Activated CD4-positive, alpha-beta T cell treated with anti-CD3 and anti-CD28 coated beads, Interleukin-2, amount 10 ng/mL, durations not matched to agents 7 days and 5 days (primary cell): ENCODE measurements around the gene AP2A1. TPM values are rescaled to one million over a fixed set of nuclear protein-coding genes. Genes with fewer than 3 reads are reported as not detected.

Source experiments
- CTCF ChIA-PET: fragments of 350-600 bp; sonication (Branson Sonifier 250); formaldehyde crosslinking; loops from one replicate; lab custom pipeline; 2021; ENCODE audit warnings: antibody characterized with exemption; lab: Charles Lee
- POLR2A ChIA-PET: fragments of 350-600 bp; sonication (Branson Sonifier 250); formaldehyde crosslinking; loops from one replicate; lab custom pipeline; 2021; ENCODE audit warnings: antibody characterized with exemption; lab: Charles Lee
- DNase-seq: peaks from one replicate; pipeline ENCODE4 v3.0.0-alpha.2; 2020
- H3K27ac Mint-ChIP-seq: one replicate; pipeline ENCODE4 v1.8.0; 2021; ENCODE audit warnings: mild to moderate bottlenecking, moderate library complexity, mixed read lengths
- H3K27me3 Mint-ChIP-seq: one replicate; pipeline ENCODE4 v1.8.0; 2021; ENCODE audit warnings: mixed read lengths
- H3K36me3 Mint-ChIP-seq: one replicate; pipeline ENCODE4 v1.8.0; 2021; ENCODE audit warnings: low read depth, mixed read lengths
- H3K4me1 Mint-ChIP-seq: one replicate; pipeline ENCODE4 v1.8.0; 2021; ENCODE audit warnings: mixed read lengths
- H3K4me3 Mint-ChIP-seq: one replicate; pipeline ENCODE4 v1.8.0; 2021; ENCODE audit warnings: mild to moderate bottlenecking, moderate library complexity, mixed read lengths
- H3K9me3 Mint-ChIP-seq: one replicate; pipeline ENCODE4 v1.8.0; 2021; ENCODE audit warnings: mixed read lengths
- total RNA-seq, 2 experiments: library from RNA; stranded (reverse); gene quantifications; one replicate each; pipeline ENCODE4 v1.2.3, GENCODE V29; 2021

The AP2A1 gene
- total RNA-seq, 2 experiments from 2014 or later: 77.2 to 87.9 TPM

- no peak overlapping the region for H3K27ac Mint-ChIP-seq
- ChIA-PET CTCF (interaction anchor here (1.0 to 2.3 kb wide), 3 partner anchors 9 to 32 kb away, joined by 3 to 8 read pairs (median 3); no protein-coding TSS in a partner anchor), POLR2A (no interaction called here)
- no peak overlapping the region for H3K4me3 Mint-ChIP-seq
- no peak for DNase-seq
- peaks cover 3% of the 10 kb centered on the region for H3K36me3 Mint-ChIP-seq
- no peaks in the 10 kb centered on the region for H3K27me3 Mint-ChIP-seq
- no peaks in the 10 kb centered on the region for H3K4me1 Mint-ChIP-seq
- peaks cover 3% of the 10 kb centered on the region for H3K9me3 Mint-ChIP-seq
Measured at GRCh38 chr19:49749055-49749716, 17.6 kb upstream of the AP2A1 start.

GRCh38 chr19:49749771-49750170 lies 17.0 kb upstream of the AP2A1 start:
- Mint-ChIP-seq H3K27ac (no peak overlapping the region), H3K27me3 (no peaks in the 10 kb centered on the region), H3K9me3 (peaks cover 3% of the 10 kb centered on the region), H3K36me3 (peaks cover 6% of the 10 kb centered on the region), H3K4me3 (no peak overlapping the region), H3K4me1 (no peaks in the 10 kb centered on the region)
- POLR2A ChIA-PET: no interaction called here
- CTCF ChIA-PET: interaction anchor here (1.0 to 2.3 kb wide), 2 partner anchors 22 to 32 kb away, joined by 3 to 8 read pairs; no protein-coding TSS in a partner anchor
- DNase-seq: no peak

DNA sequence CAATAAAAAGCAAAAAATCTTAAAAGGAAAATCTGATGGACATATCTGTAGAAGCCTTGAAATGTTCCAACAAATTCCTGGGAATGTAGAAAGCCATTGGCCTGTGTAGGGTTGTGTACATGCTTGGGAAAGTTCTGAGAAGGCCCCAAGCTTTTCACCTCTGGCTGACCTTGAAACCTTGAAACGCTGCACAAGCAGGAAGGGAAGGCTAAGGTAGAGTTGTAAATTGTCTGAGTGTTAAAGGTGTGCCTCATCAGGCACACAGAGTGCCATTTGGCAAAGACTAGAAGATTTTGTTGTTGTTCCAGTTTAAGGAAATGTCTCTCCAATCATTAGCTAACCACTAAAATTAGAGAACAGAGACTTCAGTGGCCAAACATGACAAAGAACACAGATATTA lies 14.1 kb upstream of the AP2A1 start:
- no peak overlapping the region for H3K27ac Mint-ChIP-seq
- no peak for DNase-seq
- no peaks in the 10 kb centered on the region for H3K27me3 Mint-ChIP-seq
- ChIA-PET POLR2A (no interaction called here), CTCF (interaction anchor here (0.5 kb wide), 1 partner anchor 21 kb away, joined by 3 read pairs; no protein-coding TSS in a partner anchor)
- H3K4me1 Mint-ChIP-seq: no peaks in the 10 kb centered on the region
- H3K9me3 Mint-ChIP-seq: peaks cover 5% of the 10 kb centered on the region
- H3K4me3 Mint-ChIP-seq: no peak overlapping the region
- H3K36me3 Mint-ChIP-seq: peaks cover 11% of the 10 kb centered on the region

- Mint-ChIP-seq H3K4me1 (no peaks in the 10 kb centered on the region), H3K36me3 (peaks cover 11% of the 10 kb centered on the region), H3K27me3 (no peaks in the 10 kb centered on the region), H3K9me3 (peaks cover 5% of the 10 kb centered on the region), H3K4me3 (no peak overlapping the region), H3K27ac (no peak overlapping the region)
- POLR2A ChIA-PET: no interaction called here
- no peak for DNase-seq
- CTCF ChIA-PET: interaction anchor here (1.5 kb wide), 1 partner anchor 38 kb away, joined by 5 read pairs; no protein-coding TSS in a partner anchor
Measured at GRCh38 chr19:49755956-49756355, 10.8 kb upstream of the AP2A1 start.

DNA sequence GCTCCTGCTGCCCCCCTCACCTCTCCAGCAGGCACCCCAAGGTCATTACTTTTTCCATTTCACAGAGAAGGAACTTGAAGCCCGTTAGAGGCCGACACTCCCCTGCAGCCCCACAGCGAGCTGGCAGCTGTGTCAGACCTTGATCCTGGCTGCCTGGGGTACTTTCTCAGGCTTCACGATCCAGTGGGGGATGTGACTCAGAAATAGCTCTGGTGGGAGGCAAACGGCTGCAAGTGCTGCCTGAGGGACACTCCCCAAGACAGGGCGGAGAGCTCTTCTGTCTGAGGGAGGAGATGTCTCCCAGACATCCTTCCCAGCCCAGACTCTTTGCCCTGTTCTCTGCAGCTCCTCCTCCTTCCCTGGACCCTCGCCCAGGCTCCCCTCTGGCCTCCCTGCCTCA lies 8.5 kb upstream of the AP2A1 start:
- H3K36me3 Mint-ChIP-seq: peaks cover 7% of the 10 kb centered on the region
- peaks cover 2% of the 10 kb centered on the region for H3K9me3 Mint-ChIP-seq
- no peak for DNase-seq
- no peak overlapping the region for H3K4me3 Mint-ChIP-seq
- H3K27ac Mint-ChIP-seq: no peak overlapping the region
- ChIA-PET CTCF (interaction anchor here (0.7 to 1.6 kb wide), 4 partner anchors 10 to 115 kb away, joined by 3 to 6 read pairs (median 3); no protein-coding TSS in a partner anchor), POLR2A (no interaction called here)
- H3K27me3 Mint-ChIP-seq: no peaks in the 10 kb centered on the region
- H3K4me1 Mint-ChIP-seq: peaks cover 3% of the 10 kb centered on the region

DNA sequence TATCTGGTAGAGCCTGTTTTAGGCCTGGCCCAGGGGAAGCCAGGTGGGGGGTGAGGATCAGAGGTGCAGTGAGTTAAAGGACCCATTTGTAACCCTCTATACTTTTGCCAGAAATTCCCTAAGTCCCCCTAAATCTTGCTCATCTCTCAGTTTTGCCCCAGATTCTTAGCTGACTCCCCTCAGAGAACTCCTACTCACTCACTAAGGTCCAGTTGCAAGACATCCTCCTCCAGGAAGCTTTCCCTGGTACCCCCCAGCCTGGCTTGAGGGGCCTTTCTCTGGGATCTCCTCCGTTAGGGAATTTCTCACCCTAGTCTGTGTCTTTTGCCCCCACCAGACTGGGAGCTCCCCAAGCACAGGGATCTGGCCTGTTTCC lies 5.6 kb upstream of the AP2A1 start:
- Mint-ChIP-seq H3K27ac (peak overlapping the region; percentile 87), H3K4me1 (peaks cover 14% of the 10 kb centered on the region), H3K9me3 (no peaks in the 10 kb centered on the region), H3K36me3 (peaks cover 3% of the 10 kb centered on the region), H3K4me3 (peak overlapping the region; percentile 57), H3K27me3 (no peaks in the 10 kb centered on the region)
- POLR2A ChIA-PET: no interaction called here
- CTCF ChIA-PET: interaction anchor here (0.8 kb wide), 1 partner anchor 10 kb away, joined by 3 read pairs; no protein-coding TSS in a partner anchor
- DNase-seq: no peak

DNA sequence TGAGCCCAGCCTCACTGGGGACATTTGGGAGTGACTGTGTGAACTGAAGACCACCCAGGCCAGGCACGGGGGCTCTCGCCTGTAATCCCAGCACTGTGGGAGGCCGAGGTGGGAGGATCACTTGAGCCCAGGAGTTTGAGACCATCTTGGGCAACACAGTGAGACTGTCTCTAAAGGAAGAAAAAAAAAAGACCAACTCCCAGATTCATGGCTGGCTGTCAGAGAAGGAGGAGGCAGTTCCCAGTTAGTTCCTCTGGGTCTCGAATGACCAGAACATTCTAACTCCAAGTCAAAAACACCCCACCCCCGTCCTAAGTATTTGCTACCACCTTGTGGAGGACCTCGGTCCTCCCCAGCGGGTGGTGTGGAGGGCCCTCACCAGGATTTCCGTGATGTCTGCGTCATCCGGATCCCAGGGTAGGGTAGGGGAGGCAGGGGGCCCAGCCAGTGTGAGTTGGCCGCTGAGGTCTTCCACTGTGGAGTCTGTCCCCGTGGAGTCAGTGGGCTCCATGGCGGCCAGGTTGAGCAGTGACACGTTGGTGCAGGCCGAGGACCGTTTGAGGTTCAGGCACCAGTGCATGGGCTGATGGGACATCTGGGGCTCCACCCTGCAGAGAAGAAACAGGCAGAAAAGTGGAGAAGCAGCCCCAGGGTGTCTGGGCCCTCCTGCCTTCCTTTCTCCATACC lies 5.0 kb upstream of the AP2A1 start:
- Mint-ChIP-seq H3K36me3 (peaks cover 3% of the 10 kb centered on the region), H3K27me3 (no peaks in the 10 kb centered on the region), H3K9me3 (no peaks in the 10 kb centered on the region), H3K27ac (peak overlapping the region; percentile 87), H3K4me3 (peak overlapping the region; percentile 57), H3K4me1 (peaks cover 16% of the 10 kb centered on the region)
- DNase-seq: peak; percentile 33
- CTCF ChIA-PET: no interaction called here
- POLR2A ChIA-PET: no interaction called here

GRCh38 chr19:49763230-49763629 lies 3.6 kb upstream of the AP2A1 start, which contains the start of gene TSKS:
Gene TSKS, minus strand, starts transcription at chr19:49763306. Its CDS starts 59 bp downstream, at chr19:49763247.
- ChIA-PET CTCF (no interaction called here), POLR2A (no interaction called here)
- Mint-ChIP-seq H3K36me3 (peaks cover 2% of the 10 kb centered on the region), H3K27ac (peak within 1 kb of the TSS; percentile 87), H3K4me3 (peak within 1 kb of the TSS; percentile 57), H3K4me1 (peaks cover 26% of the 10 kb centered on the region), H3K9me3 (no peaks in the 10 kb centered on the region), H3K27me3 (no peaks in the 10 kb centered on the region)
- DNase-seq: no peak

DNA sequence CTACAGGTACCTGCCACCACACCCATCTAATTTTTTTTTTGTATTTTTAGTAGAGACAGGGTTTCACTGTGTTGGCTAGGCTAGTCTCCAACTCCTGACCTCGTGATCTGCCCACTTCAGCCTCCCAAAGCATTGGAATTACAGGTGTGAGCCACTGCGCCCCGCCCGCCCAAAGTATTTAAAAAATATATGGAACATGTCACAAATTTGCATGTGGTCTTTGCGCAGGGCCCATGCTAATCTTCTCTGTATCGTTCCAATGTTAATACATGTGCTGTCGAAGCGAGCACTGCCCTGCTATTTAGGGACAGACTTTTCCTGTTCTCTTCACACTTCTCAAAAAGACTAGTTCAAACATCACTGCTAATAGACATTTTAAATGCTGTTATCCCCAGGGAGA lies 2.5 kb upstream of the AP2A1 start:
- H3K36me3 Mint-ChIP-seq: peaks cover 7% of the 10 kb centered on the region
- H3K4me3 Mint-ChIP-seq: peak overlapping the region; percentile 44
- no peak for DNase-seq
- peak overlapping the region; percentile 78 for H3K27ac Mint-ChIP-seq
- POLR2A ChIA-PET: no interaction called here
- H3K4me1 Mint-ChIP-seq: peaks cover 35% of the 10 kb centered on the region
- CTCF ChIA-PET: interaction anchor here (0.6 kb wide), 1 partner anchor 361 kb away, joined by 3 read pairs; no protein-coding TSS in a partner anchor
- H3K27me3 Mint-ChIP-seq: no peaks in the 10 kb centered on the region
- H3K9me3 Mint-ChIP-seq: no peaks in the 10 kb centered on the region

DNA sequence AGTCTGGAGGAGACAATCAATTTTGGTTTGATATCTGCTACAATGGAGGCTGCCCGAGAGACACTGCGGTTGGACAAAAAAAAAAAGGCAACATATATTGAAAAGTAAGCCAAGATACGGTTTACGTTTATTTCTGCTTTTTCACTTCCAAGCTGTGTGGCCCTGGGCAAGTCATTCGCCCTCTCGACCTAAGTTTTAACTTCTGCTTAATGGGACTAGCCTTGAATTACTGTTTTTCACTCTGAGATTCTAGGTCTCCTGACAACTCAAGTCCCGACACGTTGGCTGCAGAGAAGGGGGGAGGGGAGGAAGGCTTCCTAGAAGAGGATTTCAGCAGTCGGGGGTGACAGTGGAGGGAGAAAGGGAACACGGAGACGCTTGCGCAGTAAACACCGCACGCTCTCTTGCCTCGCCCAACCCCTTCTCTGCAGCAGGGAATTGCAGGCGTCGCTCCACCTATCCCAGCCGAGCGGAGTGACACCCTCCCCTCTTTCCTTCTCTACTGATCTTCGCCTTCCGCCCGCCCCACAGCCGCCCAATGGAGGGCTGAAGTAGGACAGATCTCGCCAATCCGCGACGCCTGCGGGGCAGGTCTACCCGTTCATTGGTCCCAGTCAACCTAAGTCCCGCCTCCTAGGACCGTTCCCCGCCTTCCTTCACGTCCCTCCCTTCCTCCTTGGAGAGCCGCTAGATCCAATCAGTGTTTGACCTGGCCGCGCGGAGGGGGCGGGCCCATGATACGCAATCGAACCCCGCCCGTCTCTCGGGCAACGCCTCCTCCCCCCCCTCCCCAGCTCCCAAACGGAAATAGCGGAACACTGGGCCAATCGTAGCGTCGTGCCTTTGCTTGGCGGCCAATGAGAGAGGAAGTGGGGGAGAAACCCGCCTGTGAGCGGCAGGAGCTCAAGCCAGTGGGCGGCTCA lies 533 bp upstream of the AP2A1 start:
- peak; percentile 100 for DNase-seq
- CTCF ChIA-PET: interaction anchor here (0.6 to 1.5 kb wide), 3 partner anchors 42 to 96 kb away, joined by 3 read pairs; no protein-coding TSS in a partner anchor
- Mint-ChIP-seq H3K4me1 (peaks cover 41% of the 10 kb centered on the region), H3K9me3 (no peaks in the 10 kb centered on the region), H3K4me3 (peak overlapping the region; percentile 97), H3K27me3 (no peaks in the 10 kb centered on the region), H3K36me3 (peaks cover 7% of the 10 kb centered on the region), H3K27ac (peak overlapping the region; percentile 96)
- POLR2A ChIA-PET: interaction anchor here (0.6 to 0.7 kb wide), 2 partner anchors 22 to 27 kb away, joined by 3 read pairs; no protein-coding TSS in a partner anchor

GRCh38 chr19:49767381-49767780 lies 580 bp downstream of the AP2A1 start:
- H3K27ac Mint-ChIP-seq: peak overlapping the region; percentile 89
- H3K36me3 Mint-ChIP-seq: peaks cover 11% of the 10 kb centered on the region
- no peaks in the 10 kb centered on the region for H3K9me3 Mint-ChIP-seq
- H3K27me3 Mint-ChIP-seq: no peaks in the 10 kb centered on the region
- DNase-seq: no peak
- CTCF ChIA-PET: interaction anchor here (0.8 to 1.5 kb wide), 2 partner anchors 41 to 95 kb away, joined by 3 read pairs; no protein-coding TSS in a partner anchor
- POLR2A ChIA-PET: interaction anchor here (0.6 kb wide), 1 partner anchor 26 kb away, joined by 3 read pairs; no protein-coding TSS in a partner anchor
- peak overlapping the region; percentile 97 for H3K4me3 Mint-ChIP-seq
- H3K4me1 Mint-ChIP-seq: peaks cover 43% of the 10 kb centered on the region

- peak overlapping the region; percentile 89 for H3K27ac Mint-ChIP-seq
- DNase-seq: no peak
- peaks cover 46% of the 10 kb centered on the region for H3K4me1 Mint-ChIP-seq
- H3K4me3 Mint-ChIP-seq: peak overlapping the region; percentile 97
- no peaks in the 10 kb centered on the region for H3K27me3 Mint-ChIP-seq
- CTCF ChIA-PET: no interaction called here
- H3K36me3 Mint-ChIP-seq: peaks cover 13% of the 10 kb centered on the region
- no peaks in the 10 kb centered on the region for H3K9me3 Mint-ChIP-seq
- POLR2A ChIA-PET: no interaction called here
Measured at GRCh38 chr19:49767967-49768581, 1.3 kb downstream of the AP2A1 start.
